Uterus (tissue), 4 donors: ENCODE measurements around the gene CARTPT. TPM values are rescaled to one million over a fixed set of nuclear protein-coding genes. Genes with fewer than 3 reads are reported as not detected.

Source experiments
- DNase-seq, 2 donors: peaks; one replicate each; pipeline ENCODE4 v3.0.0-alpha.2; 2019 to 2020
- H3K27ac ChIP-seq, 2 donors: fragments of 200-600 bp; sonication (generic); 1 replicate in 1 of 2; 2 replicates in 1 of 2; pipeline ENCODE4 v1.5.1; 2016 to 2018
- H3K27me3 ChIP-seq, 2 donors: fragments of 200-600 bp; sonication (generic); one replicate each; pipeline ENCODE4 v1.5.1; 2018 to 2019; ENCODE audit warnings: control low read depth in 1 of 2
- H3K36me3 ChIP-seq, 2 donors: fragments of 200-600 bp; sonication (generic); one replicate each; pipeline ENCODE4 v1.5.1; 2019; ENCODE audit warnings: control low read depth in 1 of 2
- H3K4me1 ChIP-seq, 2 donors: fragments of 200-600 bp; sonication (generic); one replicate each; pipeline ENCODE4 v1.5.1; 2018 to 2019; ENCODE audit warnings: control low read depth in 1 of 2
- H3K4me3 ChIP-seq, 2 donors: fragments of 200-600 bp; sonication (generic); 1 replicate in 1 of 2; 2 replicates in 1 of 2; pipeline ENCODE4 v1.5.1; 2018 to 2019; ENCODE audit warnings: mild to moderate bottlenecking in 1 of 2
- H3K9me3 ChIP-seq, 2 donors: fragments of 200-600 bp; sonication (generic); one replicate each; pipeline ENCODE4 v1.5.1; 2019; ENCODE audit warnings: control low read depth in 1 of 2
- CTCF ChIP-seq, 4 experiments: fragments of 200-600 bp in 2 of 4; fragments of 450-650 bp in 2 of 4; sonication (generic) in 2 of 4; IDR thresholded peaks; one replicate each; pipeline ENCODE4 v1.5.1; 2016 to 2019; ENCODE audit warnings: antibody characterized with exemption in 4 of 4, mild to moderate bottlenecking in 2 of 4, moderate library complexity in 1 of 4
- POLR2A ChIP-seq, 2 donors: fragments of 450-650 bp; IDR thresholded peaks; one replicate each; pipeline ENCODE4 v1.6.1; 2016; ENCODE audit warnings: antibody characterized with exemption in 2 of 2, mild to moderate bottlenecking in 1 of 2, moderate library complexity in 1 of 2
- intact Hi-C: fragments of 100-400 bp; cut with DNase I; formaldehyde crosslinking; loops from one replicate; pipeline ENCODE4 v1.15.1; 2023; ENCODE audit warnings: low total_unique reads
- total RNA-seq, 4 donors: library from RNA; depleted of rRNA in 3 of 4; stranded (reverse); fragments of >200 nt in 3 of 4; gene quantifications; one replicate each; pipeline versions ENCODE4 v1.1.0 to v1.2.4, GENCODE V29; 2014 to 2023
- donor health status: DM: yes; HTN: yes; CAD: no.

Gene CARTPT
- total RNA-seq, 4 donors from 2014 or later, result not detected

- intact Hi-C loops, result no loop called here
- Histone ChIP-seq H3K4me1 (no peaks in the 10 kb centered on the region), H3K27ac (no peak overlapping the region), H3K36me3 (no peaks in the 10 kb centered on the region), H3K27me3 (no peaks in the 10 kb centered on the region), H3K4me3 (no peak overlapping the region), H3K9me3 (no peaks in the 10 kb centered on the region)
- no peak for DNase-seq
- TF ChIP-seq CTCF (IDR thresholded peaks at IDR 0.05) (no peak), POLR2A (IDR thresholded peaks at IDR 0.05) (no peak)
Observed at GRCh38 chr5:71706906-71707305, 12.2 kb upstream of the CARTPT start.

GRCh38 chr5:71711610-71712009, 7.5 kb upstream of the CARTPT start:
- TF ChIP-seq CTCF (IDR thresholded peaks at IDR 0.05), result no peak
- no peak for TF ChIP-seq POLR2A (IDR thresholded peaks at IDR 0.05)
- no peak overlapping the region for H3K27ac ChIP-seq
- no peaks in the 10 kb centered on the region for H3K27me3 ChIP-seq
- DNase-seq, result no peak
- H3K4me3 ChIP-seq, result no peak overlapping the region
- H3K9me3 ChIP-seq, result no peaks in the 10 kb centered on the region
- no peaks in the 10 kb centered on the region for H3K4me1 ChIP-seq
- H3K36me3 ChIP-seq, result no peaks in the 10 kb centered on the region
- intact Hi-C loops, result no loop called here

GRCh38 chr5:71714911-71715310, 4.2 kb upstream of the CARTPT start:
- no peak overlapping the region for H3K27ac ChIP-seq
- H3K4me3 ChIP-seq, result no peak overlapping the region
- intact Hi-C loops, result no loop called here
- H3K4me1 ChIP-seq, result no peaks in the 10 kb centered on the region
- no peak for DNase-seq
- TF ChIP-seq POLR2A (IDR thresholded peaks at IDR 0.05), result no peak
- H3K9me3 ChIP-seq, result no peaks in the 10 kb centered on the region
- H3K36me3 ChIP-seq, result no peaks in the 10 kb centered on the region
- peaks cover 0 to 12% of the 10 kb centered on the region in 2 donors for H3K27me3 ChIP-seq

GRCh38 chr5:71727978-71728377, 8.9 kb downstream of the CARTPT start:
- Histone ChIP-seq H3K27ac (no peak overlapping the region), H3K27me3 (no peaks in the 10 kb centered on the region), H3K4me3 (no peak overlapping the region), H3K36me3 (no peaks in the 10 kb centered on the region), H3K9me3 (no peaks in the 10 kb centered on the region), H3K4me1 (no peaks in the 10 kb centered on the region)
- intact Hi-C loops, result no loop called here
- DNase-seq, result no peak
- no peak for TF ChIP-seq CTCF (IDR thresholded peaks at IDR 0.05)
- no peak for TF ChIP-seq POLR2A (IDR thresholded peaks at IDR 0.05)

GRCh38 chr5:71731015-71731414, 11.9 kb downstream of the CARTPT start:
- intact Hi-C loops, result no loop called here
- H3K27me3 ChIP-seq, result no peaks in the 10 kb centered on the region
- H3K9me3 ChIP-seq, result no peaks in the 10 kb centered on the region
- no peaks in the 10 kb centered on the region for H3K4me1 ChIP-seq
- TF ChIP-seq CTCF (IDR thresholded peaks at IDR 0.05), result no peak
- no peak for TF ChIP-seq POLR2A (IDR thresholded peaks at IDR 0.05)
- H3K27ac ChIP-seq, result no peak overlapping the region
- H3K36me3 ChIP-seq, result no peaks in the 10 kb centered on the region
- H3K4me3 ChIP-seq, result no peak overlapping the region
- no peak for DNase-seq

- DNase-seq, result no peak
- Histone ChIP-seq H3K27me3 (no peaks in the 10 kb centered on the region), H3K36me3 (no peaks in the 10 kb centered on the region), H3K4me3 (no peak overlapping the region), H3K27ac (no peak overlapping the region), H3K4me1 (no peaks in the 10 kb centered on the region), H3K9me3 (no peaks in the 10 kb centered on the region)
- intact Hi-C loops, result no loop called here
- TF ChIP-seq POLR2A (IDR thresholded peaks at IDR 0.05), result no peak
- no peak for TF ChIP-seq CTCF (IDR thresholded peaks at IDR 0.05)
Observed at GRCh38 chr5:71732011-71732410, 12.9 kb downstream of the CARTPT start.
